HepG2 (cell line): ENCODE data around the gene NEURL2. TPM values are rescaled to one million over a fixed set of nuclear protein-coding genes. Genes with fewer than 3 reads are reported as not detected.

ENCODE experiments used
- AHR ChIP-seq: IDR thresholded peaks from 2 replicates; pipeline ENCODE4 v1.6.1; 2018; ENCODE audit warnings: missing genetic modification reagents, missing compliant biosample characterization
- ARHGAP35 ChIP-seq: sonication (generic); formaldehyde crosslinking; IDR thresholded peaks from 2 replicates; pipeline ENCODE4 v1.9.0; 2022; ENCODE audit warnings: mild to moderate bottlenecking, inconsistent platforms, moderate library complexity, missing genetic modification reagents, borderline replicate concordance
- CENPX ChIP-seq: sonication (generic); formaldehyde crosslinking; IDR thresholded peaks from 2 replicates; pipeline ENCODE4 v1.9.0; 2021; ENCODE audit warnings: mild to moderate bottlenecking, missing genetic modification reagents, moderate library complexity
- ESRRA ChIP-seq: sonication (generic); formaldehyde crosslinking; IDR thresholded peaks from 2 replicates; pipeline ENCODE4 v1.5.1; 2020; ENCODE audit warnings: mild to moderate bottlenecking, low read depth, missing genetic modification reagents
- FOXO1 ChIP-seq: sonication (generic); formaldehyde crosslinking; IDR thresholded peaks from 2 replicates; pipeline ENCODE4 v1.4.0; 2020; ENCODE audit warnings: missing genetic modification reagents
- IRX3 ChIP-seq: sonication (generic); formaldehyde crosslinking; IDR thresholded peaks from 2 replicates; pipeline ENCODE4 v1.8.1; 2023; ENCODE audit warnings: mild to moderate bottlenecking, low read depth, missing genetic modification reagents, borderline replicate concordance
- KLF11 ChIP-seq: IDR thresholded peaks from 2 replicates; pipeline ENCODE4 v1.6.1; 2016; ENCODE audit warnings: missing compliant biosample characterization
- MXD4 ChIP-seq: IDR thresholded peaks from 2 replicates; pipeline ENCODE4 v1.6.1; 2016; ENCODE audit warnings: mild to moderate bottlenecking, missing biosample characterization, missing genetic modification reagents
- MYC ChIP-seq: sonication (generic); formaldehyde crosslinking; IDR thresholded peaks from 2 replicates; pipeline ENCODE4 v1.9.0; 2021; ENCODE audit warnings: missing genetic modification reagents, borderline replicate concordance
- POLR2AphosphoS5 ChIP-seq: IDR thresholded peaks from 2 replicates; pipeline ENCODE4 v1.6.1; 2012; ENCODE audit warnings: low read depth, low read length
- SRSF1 ChIP-seq: fragments of 200-400 bp; formaldehyde crosslinking; optimal IDR thresholded peaks from 2 replicates; pipeline ENCODE3; 2017; ENCODE audit warnings: mild to moderate bottlenecking, low read depth, low read length, moderate library complexity
- TAF15 ChIP-seq: fragments of 200-400 bp; formaldehyde crosslinking; IDR thresholded peaks from one replicate; pipeline ENCODE4 v1.6.1; 2018; ENCODE audit warnings: mild to moderate bottlenecking, low read depth, low read length; ENCODE audit not compliant: poor library complexity, severe bottlenecking
- YEATS2 ChIP-seq: sonication (generic); formaldehyde crosslinking; IDR thresholded peaks from 2 replicates; pipeline ENCODE4 v1.4.0; 2020; ENCODE audit warnings: missing genetic modification reagents, borderline replicate concordance
- ZC3H4 ChIP-seq: sonication (generic); formaldehyde crosslinking; IDR thresholded peaks from 2 replicates; pipeline ENCODE4 v1.4.0; 2020; ENCODE audit warnings: missing genetic modification reagents, borderline replicate concordance
- ZKSCAN1 ChIP-seq: fragments of 150-350 bp; IDR thresholded peaks from 2 replicates; pipeline ENCODE4 v1.6.1; 2014; ENCODE audit warnings: low read length
- ZNF121 ChIP-seq: sonication (generic); formaldehyde crosslinking; IDR thresholded peaks from 2 replicates; pipeline ENCODE4 v1.5.0; 2020; ENCODE audit warnings: mild to moderate bottlenecking, missing genetic modification reagents
- ZNF180 ChIP-seq: sonication (generic); formaldehyde crosslinking; IDR thresholded peaks from 2 replicates; pipeline ENCODE4 v1.4.0; 2020; ENCODE audit warnings: low read depth, missing genetic modification reagents, borderline replicate concordance
- ZNF24 ChIP-seq: fragments of 450-650 bp; IDR thresholded peaks from 2 replicates; pipeline ENCODE4 v1.6.1; 2017; ENCODE audit warnings: antibody characterized with exemption, mild to moderate bottlenecking
- ZNF296 ChIP-seq: sonication (generic); formaldehyde crosslinking; conservative IDR thresholded peaks from 2 replicates; pipeline ENCODE4 v1.5.0; 2020; ENCODE audit warnings: mild to moderate bottlenecking, missing genetic modification reagents
- ZNF773 ChIP-seq: sonication (generic); formaldehyde crosslinking; IDR thresholded peaks from 2 replicates; pipeline ENCODE4 v1.4.0; 2020; ENCODE audit warnings: missing genetic modification reagents, borderline replicate concordance
- ZNF883 ChIP-seq: sonication (generic); formaldehyde crosslinking; IDR thresholded peaks from 2 replicates; pipeline ENCODE4 v1.5.1; 2020; ENCODE audit warnings: mild to moderate bottlenecking, missing genetic modification reagents; ENCODE audit errors: not compliant biosample characterization
- polyA plus RNA-seq, 8 experiments: library from polyadenylated mRNA; depleted of rRNA in 3 of 8; stranded (reverse) in 7 of 8; unstranded in 1 of 8; fragments of >200 nt; fragmentation: Illumina TruSeq in 4 of 8; extraction: Trizol in 4 of 8; gene quantifications; 2 replicates each; pipeline versions ENCODE4 v1.2.1 to v1.2.3, GENCODE V29; 2011 to 2016; ENCODE audit warnings: low read depth in 4 of 8, missing spikeins in 1 of 8, mixed read lengths in 1 of 8; ENCODE audit not compliant: insufficient read depth in 1 of 8
- total RNA-seq, 5 experiments: library from RNA; depleted of rRNA; stranded (reverse); fragments of >200 nt; fragmentation: Illumina TruSeq; extraction: Trizol; gene quantifications; 2 replicates each; pipeline ENCODE4 v1.2.3, GENCODE V29; 2016; ENCODE audit warnings: low read depth in 1 of 5
- TF ChIP-seq, protein P1 (sequence below): IDR thresholded peaks from 2 replicates; pipeline ENCODE4 v1.6.1; 2016; ENCODE audit warnings: mild to moderate bottlenecking
- TF ChIP-seq, protein P2 (sequence below): sonication (generic); formaldehyde crosslinking; IDR thresholded peaks from 2 replicates; pipeline ENCODE4 v1.8.0; 2022; ENCODE audit warnings: low read depth, missing genetic modification reagents
- TF ChIP-seq, protein P3 (sequence below): sonication (generic); formaldehyde crosslinking; IDR thresholded peaks from 2 replicates; pipeline ENCODE4 v1.4.0; 2020; ENCODE audit warnings: missing genetic modification reagents, low read depth, mild to moderate bottlenecking, borderline replicate concordance
- TF ChIP-seq, protein P4 (sequence below): fragments of 450-650 bp; IDR thresholded peaks from 2 replicates; pipeline ENCODE4 v1.6.1; 2017; ENCODE audit warnings: mild to moderate bottlenecking

Gene NEURL2
- total and polyA plus RNA-seq, 2 of the 13 experiments (the other 11 are each of a cell fraction or from before 2014, with no cell fraction given) = 7.2 to 9.7 TPM

DNA sequence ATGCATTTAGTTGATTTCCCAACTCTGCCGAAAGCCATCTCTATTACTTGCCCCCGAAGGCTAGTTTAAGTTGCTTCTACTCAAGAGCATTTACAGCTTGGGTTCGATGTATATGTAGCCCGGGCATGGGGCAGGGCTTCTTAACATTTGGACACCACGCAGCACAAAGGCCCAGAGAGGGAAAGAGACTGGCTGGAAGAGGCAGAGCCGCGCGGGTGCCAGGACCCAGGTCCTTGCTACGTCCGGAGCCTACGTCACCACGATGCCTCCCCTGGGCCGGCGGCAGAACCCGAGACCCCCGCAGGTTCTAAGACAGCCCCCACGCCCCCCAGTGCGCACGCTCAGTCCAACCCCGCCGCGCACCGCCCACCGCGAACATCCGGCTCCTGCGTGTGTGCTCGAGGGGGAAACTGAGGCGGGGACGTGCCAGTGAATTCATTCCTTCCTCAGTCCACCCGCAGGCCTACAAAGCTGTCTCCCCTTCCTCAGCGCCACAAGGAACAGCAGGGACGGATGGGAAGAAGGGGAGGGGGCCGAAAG lies 43.1 kb upstream of the NEURL2 start (continued):
- no peak for TF ChIP-seq ZNF296 (CRISPR knock-in tag)
- TF ChIP-seq, protein P1, sequence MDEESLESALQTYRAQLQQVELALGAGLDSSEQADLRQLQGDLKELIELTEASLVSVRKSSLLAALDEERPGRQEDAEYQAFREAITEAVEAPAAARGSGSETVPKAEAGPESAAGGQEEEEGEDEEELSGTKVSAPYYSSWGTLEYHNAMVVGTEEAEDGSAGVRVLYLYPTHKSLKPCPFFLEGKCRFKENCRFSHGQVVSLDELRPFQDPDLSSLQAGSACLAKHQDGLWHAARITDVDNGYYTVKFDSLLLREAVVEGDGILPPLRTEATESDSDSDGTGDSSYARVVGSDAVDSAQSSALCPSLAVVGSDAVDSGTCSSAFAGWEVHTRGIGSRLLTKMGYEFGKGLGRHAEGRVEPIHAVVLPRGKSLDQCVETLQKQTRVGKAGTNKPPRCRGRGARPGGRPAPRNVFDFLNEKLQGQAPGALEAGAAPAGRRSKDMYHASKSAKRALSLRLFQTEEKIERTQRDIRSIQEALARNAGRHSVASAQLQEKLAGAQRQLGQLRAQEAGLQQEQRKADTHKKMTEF (CRISPR knock-in tag) = no peak; the same call in 1 of the 2 replicates
- TF ChIP-seq ZKSCAN1 = no peak
- TF ChIP-seq SRSF1 = no peak
- TF ChIP-seq, protein P2, sequence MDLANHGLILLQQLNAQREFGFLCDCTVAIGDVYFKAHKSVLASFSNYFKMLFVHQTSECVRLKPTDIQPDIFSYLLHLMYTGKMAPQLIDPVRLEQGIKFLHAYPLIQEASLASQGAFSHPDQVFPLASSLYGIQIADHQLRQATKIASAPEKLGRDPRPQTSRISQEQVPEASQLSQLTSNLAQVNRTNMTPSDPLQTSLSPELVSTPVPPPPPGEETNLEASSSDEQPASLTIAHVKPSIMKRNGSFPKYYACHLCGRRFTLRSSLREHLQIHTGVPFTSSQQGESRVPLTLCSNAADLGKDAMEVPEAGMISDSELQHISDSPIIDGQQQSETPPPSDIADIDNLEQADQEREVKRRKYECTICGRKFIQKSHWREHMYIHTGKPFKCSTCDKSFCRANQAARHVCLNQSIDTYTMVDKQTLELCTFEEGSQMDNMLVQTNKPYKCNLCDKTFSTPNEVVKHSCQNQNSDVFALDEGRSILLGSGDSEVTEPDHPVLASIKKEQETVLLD = peak; percentile 14; the same call in 1 of the 2 replicates
- TF ChIP-seq ZNF180 = no peak
- no peak for TF ChIP-seq ARHGAP35 (CRISPR knock-in tag)
- no peak for TF ChIP-seq YEATS2 (CRISPR knock-in tag)
- TF ChIP-seq AHR (CRISPR knock-in tag) = no peak
- no peak for TF ChIP-seq ZNF24
- TF ChIP-seq IRX3 = peak; percentile 11; the same call in 1 of the 2 replicates
- no peak for TF ChIP-seq MYC (CRISPR knock-in tag)
- TF ChIP-seq, protein P3, sequence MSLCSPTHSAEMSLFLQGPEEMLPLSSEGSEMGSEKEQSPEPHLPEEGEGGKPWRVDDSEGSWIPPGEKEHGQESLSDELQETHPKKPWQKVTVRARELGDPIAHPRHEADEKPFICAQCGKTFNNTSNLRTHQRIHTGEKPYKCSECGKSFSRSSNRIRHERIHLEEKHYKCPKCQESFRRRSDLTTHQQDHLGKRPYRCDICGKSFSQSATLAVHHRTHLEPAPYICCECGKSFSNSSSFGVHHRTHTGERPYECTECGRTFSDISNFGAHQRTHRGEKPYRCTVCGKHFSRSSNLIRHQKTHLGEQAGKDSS (CRISPR knock-in tag) = no peak; the same call in 1 of the 2 replicates
- TF ChIP-seq POLR2AphosphoS5 = no peak
- TF ChIP-seq KLF11 (CRISPR knock-in tag) = no peak
- TF ChIP-seq ESRRA (CRISPR knock-in tag) = peak; percentile 83
- peak; percentile 97 for TF ChIP-seq ZNF883 (CRISPR knock-in tag)
- no peak for TF ChIP-seq TAF15
- TF ChIP-seq ZNF121 (CRISPR knock-in tag) = no peak; the same call in 1 of the 2 replicates
- TF ChIP-seq ZC3H4 (CRISPR knock-in tag) = no peak; the same call in 1 of the 2 replicates
- no peak for TF ChIP-seq MXD4 (CRISPR knock-in tag)
- no peak; the same call in 1 of the 2 replicates for TF ChIP-seq FOXO1
- no peak for TF ChIP-seq CENPX (CRISPR knock-in tag)
- TF ChIP-seq, protein P4, sequence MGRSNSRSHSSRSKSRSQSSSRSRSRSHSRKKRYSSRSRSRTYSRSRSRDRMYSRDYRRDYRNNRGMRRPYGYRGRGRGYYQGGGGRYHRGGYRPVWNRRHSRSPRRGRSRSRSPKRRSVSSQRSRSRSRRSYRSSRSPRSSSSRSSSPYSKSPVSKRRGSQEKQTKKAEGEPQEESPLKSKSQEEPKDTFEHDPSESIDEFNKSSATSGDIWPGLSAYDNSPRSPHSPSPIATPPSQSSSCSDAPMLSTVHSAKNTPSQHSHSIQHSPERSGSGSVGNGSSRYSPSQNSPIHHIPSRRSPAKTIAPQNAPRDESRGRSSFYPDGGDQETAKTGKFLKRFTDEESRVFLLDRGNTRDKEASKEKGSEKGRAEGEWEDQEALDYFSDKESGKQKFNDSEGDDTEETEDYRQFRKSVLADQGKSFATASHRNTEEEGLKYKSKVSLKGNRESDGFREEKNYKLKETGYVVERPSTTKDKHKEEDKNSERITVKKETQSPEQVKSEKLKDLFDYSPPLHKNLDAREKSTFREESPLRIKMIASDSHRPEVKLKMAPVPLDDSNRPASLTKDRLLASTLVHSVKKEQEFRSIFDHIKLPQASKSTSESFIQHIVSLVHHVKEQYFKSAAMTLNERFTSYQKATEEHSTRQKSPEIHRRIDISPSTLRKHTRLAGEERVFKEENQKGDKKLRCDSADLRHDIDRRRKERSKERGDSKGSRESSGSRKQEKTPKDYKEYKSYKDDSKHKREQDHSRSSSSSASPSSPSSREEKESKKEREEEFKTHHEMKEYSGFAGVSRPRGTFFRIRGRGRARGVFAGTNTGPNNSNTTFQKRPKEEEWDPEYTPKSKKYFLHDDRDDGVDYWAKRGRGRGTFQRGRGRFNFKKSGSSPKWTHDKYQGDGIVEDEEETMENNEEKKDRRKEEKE = no peak
- no peak for TF ChIP-seq ZNF773
